SH-SY5Y (cell line): ENCODE data around the gene NIPAL4.

Experiments
- GATA2 ChIP-seq: IDR thresholded peaks from 2 replicates; pipeline ENCODE4 v1.6.1; 2011; ENCODE audit warnings: mild to moderate bottlenecking, low read depth, low read length
- GATA3 ChIP-seq: IDR thresholded peaks from 2 replicates; pipeline ENCODE4 v1.6.1; 2011; ENCODE audit warnings: low read depth, mild to moderate bottlenecking, low read length, moderate library complexity

GRCh38 chr5:157434096-157434495, 25.9 kb upstream of the NIPAL4 start:
- TF ChIP-seq GATA2 (no peak), GATA3 (no peak)
